Measurements from ENCODE around the gene PECR.

DNA sequence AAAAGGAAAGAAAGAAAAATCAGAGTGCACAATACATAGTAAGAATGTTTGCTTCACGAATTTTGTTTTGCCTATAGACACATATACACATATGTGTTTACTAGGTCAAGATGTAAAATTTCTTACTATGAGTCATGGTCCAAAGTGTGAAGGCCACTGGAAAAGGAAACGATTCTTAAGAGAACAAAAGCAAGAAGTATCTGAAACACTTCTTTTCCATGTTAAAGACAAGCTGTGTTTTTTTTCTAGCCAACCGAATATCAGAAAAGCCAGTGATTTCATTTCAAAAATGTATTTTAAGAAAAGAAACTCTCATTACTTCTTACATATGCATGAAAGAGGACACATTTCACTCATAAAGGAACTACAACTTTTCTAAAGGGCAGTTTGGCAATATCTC lies 24.9 kb downstream of the PECR start:
- TF ChIP-seq ZNF274 (IDR thresholded peaks at IDR 0.05; ENCODE audit: low read depth, low read length) (no peak), YY1 (IDR thresholded peaks at IDR 0.05; ENCODE audit: insufficient read depth, insufficient read length) (no peak), SUZ12 (IDR thresholded peaks at IDR 0.05; ENCODE audit: extremely low read depth, insufficient read depth, insufficient read length) (no peak)
